Measurements from ENCODE around the gene MAPK4.
"Not testable (repeated sequence)": the region's sequence is repeated elsewhere in the genome, so short reads cannot be mapped to it uniquely, and the experiment has no call there.

The MAPK4 gene

GRCh38 chr18:50687491-50687890, 127.6 kb downstream of the MAPK4 start:
- DNase-seq = no peak

GRCh38 chr18:50689578-50689977, 129.7 kb downstream of the MAPK4 start:
- no peak for DNase-seq

GRCh38 chr18:50694147-50694546, 134.3 kb downstream of the MAPK4 start:
- no peak for DNase-seq

- no peak for DNase-seq
Measured at GRCh38 chr18:50695431-50696176, 135.7 kb downstream of the MAPK4 start.

- DNase-seq = no peak
Measured at GRCh38 chr18:50696436-50696835, 136.5 kb downstream of the MAPK4 start.

GRCh38 chr18:50696929-50697328, 137.0 kb downstream of the MAPK4 start:
- DNase-seq = no peak

- DNase-seq = no peak
Measured at GRCh38 chr18:50697509-50697908, 137.6 kb downstream of the MAPK4 start.

- no peak for DNase-seq
Measured at GRCh38 chr18:50700245-50701165, 140.6 kb downstream of the MAPK4 start.

- DNase-seq = no peak
Measured at GRCh38 chr18:50704357-50704940, 144.6 kb downstream of the MAPK4 start.

- no peak for DNase-seq
Measured at GRCh38 chr18:50706199-50706598, 146.3 kb downstream of the MAPK4 start.

GRCh38 chr18:50706651-50707050, 146.8 kb downstream of the MAPK4 start:
- no peak for DNase-seq

GRCh38 chr18:50707297-50707696, 147.4 kb downstream of the MAPK4 start:
- not testable (repeated sequence) for DNase-seq

- DNase-seq = no peak
Measured at GRCh38 chr18:50707855-50708469, 148.1 kb downstream of the MAPK4 start.

GRCh38 chr18:50709193-50709592, 149.3 kb downstream of the MAPK4 start:
- no peak for DNase-seq

- no peak for DNase-seq
Measured at GRCh38 chr18:50711386-50711785, 151.5 kb downstream of the MAPK4 start.

- DNase-seq = no peak
Measured at GRCh38 chr18:50715919-50716318, 156.0 kb downstream of the MAPK4 start.

GRCh38 chr18:50716902-50717301, 157.0 kb downstream of the MAPK4 start:
- no peak for DNase-seq

GRCh38 chr18:50717563-50717962, 157.7 kb downstream of the MAPK4 start:
- DNase-seq = no peak

GRCh38 chr18:50719471-50720324, 159.8 kb downstream of the MAPK4 start:
- no peak for DNase-seq

- no peak for DNase-seq
Measured at GRCh38 chr18:50720325-50720674, 160.4 kb downstream of the MAPK4 start.

GRCh38 chr18:50721006-50721405, 161.1 kb downstream of the MAPK4 start:
- no peak for DNase-seq

GRCh38 chr18:50721451-50722120, 161.7 kb downstream of the MAPK4 start:
- no peak for DNase-seq
